ENCODE data around the gene FOXP1.

Gene FOXP1

DNA sequence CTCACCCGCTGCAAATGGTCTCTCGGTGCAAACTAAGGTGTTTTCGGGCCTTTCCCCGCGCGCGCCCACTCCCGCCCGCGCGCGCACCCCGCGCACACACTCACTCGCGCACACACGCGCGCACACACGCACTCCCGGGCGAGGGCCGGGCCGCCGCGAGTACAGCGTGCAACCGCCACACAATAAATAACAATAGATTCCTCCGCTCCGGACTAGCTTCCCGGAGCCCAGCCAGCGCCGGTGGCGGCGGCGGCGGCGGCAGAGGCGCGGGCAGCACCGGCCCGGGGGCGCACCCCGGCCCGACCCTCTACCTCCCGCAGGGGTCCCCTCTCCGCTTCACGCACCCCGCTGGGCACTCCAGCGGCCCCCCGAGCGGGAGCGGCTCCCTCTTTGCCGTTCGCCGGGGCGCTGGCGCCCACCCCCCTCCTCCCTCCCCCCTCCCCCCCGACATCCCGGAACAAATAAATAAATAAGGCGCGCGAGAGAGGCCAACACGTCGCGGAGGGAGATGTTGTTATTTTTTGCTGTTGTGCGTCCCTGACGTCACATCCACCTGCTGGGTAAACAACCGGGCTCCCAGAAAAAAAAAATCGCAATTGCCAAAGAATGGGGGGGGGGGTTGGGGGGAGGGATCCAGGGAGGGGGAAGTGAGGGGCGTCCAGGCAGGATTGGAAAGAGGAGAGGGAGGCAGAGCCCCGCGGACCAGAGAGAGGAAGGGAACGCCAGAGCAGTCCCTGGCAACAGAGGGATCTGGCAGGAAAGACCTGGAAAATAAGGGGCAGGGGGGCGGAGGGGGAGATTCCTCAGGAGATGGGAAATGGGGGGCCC, at the start of gene FOXP1:
Gene FOXP1 (minus strand): TSS at position 163 of the 828 bp plus-strand sequence. CDS start 385,347 bp downstream, outside the sequence.
- peak; percentile 87 for DNase-seq

DNA sequence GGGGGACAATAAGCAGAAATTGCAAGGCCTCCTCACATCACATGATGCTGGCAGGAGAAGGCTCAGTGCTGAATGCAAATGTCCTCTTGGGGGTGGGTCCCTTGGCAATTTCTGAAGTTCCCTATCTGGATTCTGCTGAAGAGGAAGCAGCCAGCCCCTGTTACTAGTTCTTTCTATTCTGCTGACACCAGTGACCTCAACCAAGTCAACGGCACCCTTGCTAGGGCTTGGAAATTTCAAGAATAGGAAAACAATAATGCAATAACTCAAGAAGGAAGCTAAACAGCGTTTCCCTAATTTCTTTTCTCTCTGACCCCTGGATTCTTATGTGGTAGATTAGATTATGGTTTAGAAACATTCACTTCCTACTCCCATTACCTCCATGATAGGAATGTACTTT, 46.2 kb upstream of the FOXP1 start:
- no peak for DNase-seq

DNA sequence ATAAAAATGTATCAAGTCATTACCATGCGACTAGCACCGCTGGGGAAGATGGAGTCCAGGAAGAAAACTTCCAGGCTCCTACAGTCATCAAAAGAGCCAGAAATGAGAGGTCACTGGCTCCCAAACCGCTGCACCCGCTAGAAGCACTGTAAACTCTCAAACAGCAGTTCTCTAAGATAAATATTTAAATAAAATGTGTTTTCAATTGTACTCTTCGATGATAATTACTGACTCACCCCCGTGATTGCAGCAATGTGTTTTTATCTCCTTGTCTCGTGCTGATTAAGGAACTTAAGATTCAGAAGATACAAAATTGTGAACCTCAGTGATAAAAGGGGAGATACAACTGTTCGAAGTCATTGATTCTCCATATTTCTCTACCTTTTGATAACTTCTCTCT, 45.8 kb upstream of the FOXP1 start:
- DNase-seq: no peak

DNA sequence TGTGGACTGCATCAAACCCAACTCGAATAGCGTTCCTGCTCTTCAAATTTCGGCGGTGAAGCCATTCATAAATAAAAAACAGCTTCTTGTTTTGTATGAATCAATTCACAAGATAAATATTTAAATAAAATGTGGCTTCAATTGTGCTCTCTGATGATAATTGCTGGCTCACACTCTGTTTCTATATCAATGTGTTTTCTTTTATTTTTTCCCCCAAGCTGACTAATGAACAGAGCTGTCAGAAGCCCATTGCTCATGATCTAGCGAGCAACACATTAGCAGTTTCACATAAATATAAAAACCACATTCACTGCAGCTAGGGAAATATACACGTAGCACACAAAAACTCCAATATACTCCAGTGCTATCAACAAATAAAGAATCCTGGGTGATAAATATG, 45.0 kb upstream of the FOXP1 start:
- DNase-seq: no peak

DNA sequence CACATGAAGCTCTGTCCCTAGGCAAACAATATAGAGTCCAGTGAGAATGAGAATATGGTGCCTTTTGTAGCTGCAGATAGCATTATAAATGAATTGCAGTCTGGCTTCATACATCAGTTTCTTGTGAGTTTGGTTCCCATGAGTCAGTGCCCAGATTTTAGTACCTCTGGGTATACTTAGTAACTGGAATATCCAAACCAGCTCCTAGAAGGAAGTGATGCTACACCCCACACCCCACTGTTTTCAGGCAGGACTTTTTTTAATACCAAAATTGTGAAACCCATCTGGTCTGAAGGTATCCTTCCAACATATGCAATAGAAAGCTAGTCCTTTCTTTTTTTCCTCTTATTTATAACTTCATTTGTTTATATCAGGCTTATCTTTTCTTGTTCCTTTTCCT, 42.1 kb upstream of the FOXP1 start:
- DNase-seq: no peak

DNA sequence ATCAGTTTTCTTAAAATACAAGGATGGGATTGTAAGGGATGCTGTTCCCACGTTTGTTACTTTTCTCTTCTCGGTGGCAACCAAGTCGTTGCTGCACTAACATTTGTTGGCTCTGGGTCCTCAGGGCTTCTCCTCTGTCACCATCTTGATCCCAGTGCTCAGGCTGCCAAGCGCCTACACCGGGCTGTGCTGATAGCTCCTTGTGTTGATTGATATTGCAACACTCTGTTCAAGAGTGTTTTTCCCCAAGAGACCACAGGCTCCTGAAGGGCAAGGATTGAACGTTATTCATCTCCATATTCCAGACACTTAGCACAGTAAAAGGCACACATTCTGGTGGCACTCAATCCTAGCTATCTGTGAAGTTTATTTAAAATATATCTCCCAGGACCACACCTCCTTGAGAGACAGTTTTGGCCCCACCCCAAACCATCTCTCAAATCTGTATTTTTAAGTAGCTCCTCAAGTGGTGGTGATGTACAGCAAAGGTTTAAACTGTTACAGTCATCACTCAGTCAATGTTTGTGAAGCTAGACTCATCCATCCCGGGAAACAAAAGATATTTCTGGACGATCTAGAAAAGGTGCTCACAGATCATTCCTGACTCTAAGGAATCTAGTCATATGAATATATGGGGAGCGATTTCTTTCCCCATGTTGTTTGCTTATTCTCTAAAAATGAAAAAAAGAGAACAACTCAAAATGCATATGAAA, 38.5 kb upstream of the FOXP1 start:
- no peak for DNase-seq

DNA sequence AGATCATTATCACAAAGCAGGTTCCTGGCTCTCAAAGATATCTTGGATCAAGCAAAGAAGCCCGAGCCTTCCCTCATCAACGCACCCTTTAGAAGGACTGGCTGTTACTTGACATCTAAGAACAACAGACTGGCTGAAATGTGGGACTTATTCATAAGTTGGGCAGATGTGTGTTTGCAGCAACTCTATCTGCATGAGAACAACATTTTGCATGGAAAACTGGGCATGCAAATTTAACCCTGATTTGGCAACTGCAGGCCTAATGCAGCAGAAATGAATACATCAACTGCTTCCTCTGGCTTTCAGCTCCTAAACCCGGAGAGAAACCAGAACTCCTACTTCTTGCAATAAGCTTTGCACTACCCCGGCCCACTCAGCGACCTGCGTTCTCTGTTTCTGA, 35.0 kb upstream of the FOXP1 start:
- DNase-seq: no peak

DNA sequence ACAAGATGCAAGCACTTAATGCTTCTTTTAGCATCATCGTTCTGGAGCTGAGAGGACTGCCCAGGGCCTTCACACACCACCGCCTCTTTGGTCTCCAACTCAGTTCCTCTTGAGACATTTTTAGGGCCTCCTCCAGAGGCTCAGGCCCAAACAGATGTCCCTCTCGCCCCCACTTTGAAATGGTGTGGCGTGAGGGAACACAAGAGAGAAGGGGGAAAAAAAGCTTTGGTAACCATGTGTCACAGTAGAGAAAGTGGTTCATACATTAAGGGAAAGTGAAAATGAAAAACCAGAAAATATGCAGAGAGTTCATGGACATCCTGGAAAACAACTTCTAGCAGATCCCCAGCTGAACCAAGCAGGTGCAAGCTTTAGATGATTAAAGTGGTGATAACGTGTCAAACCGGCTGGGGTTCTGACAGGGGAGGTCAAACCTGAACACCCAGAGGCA, 33.1 kb upstream of the FOXP1 start:
- no peak for DNase-seq

DNA sequence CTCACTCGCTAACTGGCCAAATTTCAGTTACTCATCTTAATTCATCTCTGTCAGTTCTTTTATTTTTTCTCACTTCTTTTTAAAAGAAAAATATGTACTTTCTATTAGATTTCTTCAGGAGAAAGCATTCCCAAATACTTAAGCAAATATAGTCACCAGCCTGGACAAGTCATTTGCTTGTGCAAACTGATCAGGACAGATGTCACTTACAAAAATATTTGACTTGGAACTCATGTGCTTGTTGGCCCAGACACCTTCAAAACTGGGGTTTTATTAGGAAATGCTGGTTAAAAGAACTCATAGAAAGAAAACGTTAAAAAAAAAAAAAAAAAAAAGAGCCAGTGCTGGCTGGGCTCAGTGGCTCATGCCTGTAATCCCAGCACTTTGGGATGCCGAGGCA, 31.3 kb upstream of the FOXP1 start:
- DNase-seq: no peak

DNA sequence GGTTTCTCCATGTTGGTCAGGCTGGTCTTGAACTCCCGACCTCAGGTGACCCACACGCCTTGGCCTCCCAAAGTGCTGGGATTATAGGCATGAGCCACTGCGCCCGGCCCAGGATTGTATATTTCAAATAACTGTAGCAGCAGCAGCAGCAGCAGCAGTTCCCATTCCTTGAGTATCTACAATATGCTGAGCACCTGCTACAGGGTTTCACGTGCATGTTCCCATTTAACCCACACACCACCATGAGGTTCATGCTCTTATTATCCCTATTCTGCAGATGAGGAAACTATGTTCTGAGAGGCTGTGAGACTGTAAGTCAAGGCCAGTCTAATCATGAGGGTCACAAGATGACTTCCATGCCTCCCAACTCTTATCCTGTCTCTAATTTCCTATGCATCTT, 30.9 kb upstream of the FOXP1 start:
- no peak for DNase-seq

DNA sequence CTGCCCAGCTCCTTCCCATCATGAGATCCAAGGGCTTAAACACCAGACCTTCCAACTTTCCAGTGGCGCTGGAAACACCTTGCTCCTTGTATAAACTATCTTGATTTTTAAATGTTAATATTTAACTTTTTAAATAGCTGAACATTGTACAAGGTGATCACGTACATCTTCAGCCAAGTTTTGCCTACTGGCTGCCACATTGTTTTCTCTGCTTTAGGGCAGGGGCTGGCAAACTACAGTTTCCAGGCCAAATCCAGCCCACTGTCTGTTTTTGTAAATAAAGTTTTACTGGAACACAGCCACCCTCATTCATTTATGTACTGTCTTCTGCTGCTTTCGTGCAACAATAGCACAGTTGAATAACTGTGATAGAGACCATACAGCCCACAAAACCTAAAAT, 27.6 kb upstream of the FOXP1 start:
- no peak for DNase-seq

DNA sequence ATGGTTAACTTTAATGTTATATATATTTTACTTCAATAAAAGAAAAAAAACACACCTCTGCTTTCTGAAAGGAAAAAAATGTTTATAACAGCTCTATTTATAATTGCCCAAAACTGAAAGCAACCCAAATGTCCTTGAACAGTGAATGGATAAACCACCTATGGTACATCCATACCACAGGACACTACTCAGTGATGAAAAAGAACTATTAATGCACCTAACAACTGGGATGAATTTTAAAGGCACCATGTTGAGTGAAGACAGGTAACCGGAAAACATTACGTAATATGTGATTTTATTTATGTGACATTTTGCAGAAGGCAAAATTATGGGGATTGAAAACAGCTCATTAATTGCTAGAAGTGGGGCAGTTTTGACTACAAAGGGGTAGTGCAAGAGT, 23.8 kb upstream of the FOXP1 start:
- DNase-seq: no peak

DNA sequence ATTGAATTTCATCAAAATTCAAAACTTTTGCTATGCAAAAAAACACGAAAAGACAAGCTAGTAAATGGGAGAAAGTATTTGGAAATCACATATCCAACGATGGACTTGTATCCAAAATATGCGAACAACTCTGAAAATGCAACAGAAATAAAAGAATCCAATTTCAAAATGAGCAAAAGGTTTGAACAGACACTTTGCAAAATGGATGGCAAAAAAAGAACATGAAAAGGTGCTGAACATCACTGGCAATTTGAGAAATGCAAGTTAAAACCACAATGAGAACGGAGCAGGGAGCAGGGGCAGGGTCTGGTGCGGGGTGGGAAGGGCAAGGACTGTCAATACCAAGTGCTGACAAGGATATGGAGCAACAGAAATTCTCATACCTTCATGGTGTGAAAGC, 23.1 kb upstream of the FOXP1 start:
- DNase-seq: no peak

DNA sequence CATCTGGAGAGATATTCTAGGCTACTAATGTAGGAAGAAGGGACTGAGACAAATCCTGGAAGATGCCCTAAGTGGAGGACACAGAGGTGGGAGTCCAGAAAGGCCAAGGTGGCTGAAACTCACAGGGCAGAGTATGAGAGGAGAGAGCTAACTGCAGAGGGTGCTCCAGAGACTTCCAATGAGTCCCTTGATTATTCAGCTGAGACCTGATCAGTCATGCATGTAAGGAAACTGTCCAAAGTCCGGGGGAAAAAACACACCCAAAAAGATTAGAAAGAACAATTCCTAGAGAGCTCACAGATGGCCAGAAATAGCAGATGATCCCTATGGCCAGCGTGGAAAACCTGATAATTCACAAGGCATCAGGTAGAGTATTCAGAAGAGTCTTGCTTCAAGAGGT, 18.7 kb upstream of the FOXP1 start:
- DNase-seq: no peak

DNA sequence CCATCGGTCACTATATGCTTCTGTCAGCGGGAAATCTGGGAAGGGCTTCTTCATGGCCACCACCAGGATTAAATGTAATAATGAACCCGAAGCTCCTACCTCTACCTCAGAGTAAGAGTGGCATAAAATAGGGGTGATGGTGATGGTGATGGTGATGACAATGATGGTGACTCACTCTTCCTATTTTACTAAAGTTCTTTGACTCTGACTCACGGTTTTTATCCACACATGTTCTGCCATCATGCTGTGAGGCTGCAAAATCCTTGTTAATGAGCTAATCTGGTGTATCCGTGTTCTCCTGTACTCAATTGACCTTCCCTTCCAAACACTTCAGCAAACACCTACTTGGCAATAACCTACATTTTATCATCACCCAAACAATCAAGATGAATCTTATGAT, 18.3 kb upstream of the FOXP1 start:
- no peak for DNase-seq

DNA sequence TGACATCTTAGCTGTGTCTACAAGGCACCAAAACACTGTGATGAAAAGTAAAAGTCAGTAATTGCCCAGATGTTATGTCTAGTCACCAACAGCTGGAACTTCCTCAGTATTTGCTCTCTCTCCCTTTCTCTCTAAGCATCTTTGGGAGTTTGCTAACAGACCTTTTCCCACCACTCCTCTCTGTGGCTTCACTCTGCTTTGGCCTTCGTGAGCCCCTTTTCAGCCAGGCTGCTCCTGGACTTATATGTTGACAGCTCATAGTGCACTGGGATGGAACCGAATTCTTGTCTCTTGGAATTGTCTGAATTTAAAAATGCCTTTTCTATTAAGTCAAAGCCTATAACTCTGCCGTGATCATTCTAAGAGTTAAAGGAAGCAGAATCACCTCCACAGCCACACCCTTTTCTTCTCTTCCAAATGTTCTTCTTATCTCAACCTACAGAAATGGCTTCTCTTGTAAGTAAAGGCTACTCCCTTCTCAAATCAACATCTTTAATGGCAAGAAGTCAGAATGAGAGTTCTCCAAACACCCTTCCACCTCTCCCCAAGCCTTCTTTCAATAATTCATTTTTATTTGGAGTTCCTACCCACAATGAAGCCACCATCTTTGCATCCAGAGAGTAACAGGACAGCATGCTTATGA, 17.2 kb upstream of the FOXP1 start:
- DNase-seq: no peak

DNA sequence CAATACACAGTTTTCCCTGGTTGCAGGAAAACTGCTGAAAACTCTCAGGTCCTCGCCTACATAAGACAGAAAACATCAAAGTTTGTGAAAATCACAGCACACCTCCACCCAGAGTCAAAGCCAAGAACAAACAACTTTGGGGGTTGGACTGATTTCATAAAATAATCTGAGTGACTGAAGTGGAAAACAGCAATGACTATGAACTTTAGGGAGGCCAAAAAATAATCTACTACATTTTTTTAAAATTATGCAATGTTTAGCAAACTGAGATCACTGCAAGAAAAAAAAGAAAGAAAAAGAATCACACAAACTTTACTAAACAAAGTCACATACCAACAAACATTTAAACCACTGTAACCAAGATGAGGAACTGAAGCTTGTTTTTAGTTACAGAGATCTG, 15.9 kb upstream of the FOXP1 start:
- no peak for DNase-seq

DNA sequence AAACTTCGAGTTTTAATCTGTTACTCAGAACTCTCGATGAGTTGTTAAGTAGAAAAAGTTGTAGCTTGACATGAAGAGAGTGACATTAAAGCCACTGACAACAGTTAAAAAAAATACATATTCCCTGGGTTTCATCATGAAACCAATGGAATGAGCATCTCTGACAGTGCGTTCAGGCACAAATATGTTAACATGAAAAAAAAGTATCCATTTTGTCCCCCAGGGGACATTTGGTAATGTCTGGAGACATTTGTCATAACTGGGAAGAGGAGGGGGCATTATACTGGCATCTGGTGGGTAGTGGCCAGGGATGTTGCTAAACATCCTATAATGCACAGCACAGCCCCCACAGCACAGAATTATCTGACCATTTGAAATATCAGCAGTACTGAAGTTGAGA, 14.8 kb upstream of the FOXP1 start:
- no peak for DNase-seq

DNA sequence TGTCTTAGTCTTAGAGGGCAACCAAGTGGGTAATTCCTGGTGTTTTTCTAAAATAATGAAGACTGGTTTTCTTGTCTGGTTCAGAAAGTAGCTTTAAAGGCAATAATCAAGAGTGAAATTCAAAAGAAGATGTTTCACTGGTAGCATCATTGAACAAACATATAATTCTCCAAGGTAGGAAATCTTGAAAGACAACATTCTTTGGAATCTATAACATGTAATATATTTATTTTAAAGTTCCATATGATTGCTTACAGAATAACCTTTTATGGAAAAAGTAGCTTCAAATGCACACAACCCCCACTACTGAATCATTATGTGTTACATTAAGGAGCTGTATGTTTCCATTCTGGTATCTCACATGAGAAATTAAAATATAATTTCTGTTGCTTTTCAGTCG, 13.8 kb upstream of the FOXP1 start:
- no peak for DNase-seq

DNA sequence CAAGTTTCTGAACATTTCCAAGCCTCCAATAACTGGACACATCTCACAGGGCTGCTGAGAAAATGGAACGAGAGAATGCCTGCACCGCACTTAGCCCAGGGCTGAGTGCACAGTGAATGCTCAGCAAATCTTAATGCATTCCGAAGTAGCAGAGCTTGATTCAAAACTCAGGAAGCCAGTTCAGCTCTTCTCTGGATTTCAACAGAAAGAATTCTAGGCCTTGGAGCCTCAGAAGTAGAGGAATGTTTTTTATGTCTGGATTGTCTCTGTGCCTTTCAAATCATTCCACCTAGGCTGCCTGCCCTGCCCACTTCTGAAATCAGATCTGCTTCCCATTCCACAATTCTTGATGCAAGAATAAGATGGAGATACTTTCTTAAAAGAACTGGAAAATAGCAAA, 9.6 kb upstream of the FOXP1 start:
- DNase-seq: no peak

DNA sequence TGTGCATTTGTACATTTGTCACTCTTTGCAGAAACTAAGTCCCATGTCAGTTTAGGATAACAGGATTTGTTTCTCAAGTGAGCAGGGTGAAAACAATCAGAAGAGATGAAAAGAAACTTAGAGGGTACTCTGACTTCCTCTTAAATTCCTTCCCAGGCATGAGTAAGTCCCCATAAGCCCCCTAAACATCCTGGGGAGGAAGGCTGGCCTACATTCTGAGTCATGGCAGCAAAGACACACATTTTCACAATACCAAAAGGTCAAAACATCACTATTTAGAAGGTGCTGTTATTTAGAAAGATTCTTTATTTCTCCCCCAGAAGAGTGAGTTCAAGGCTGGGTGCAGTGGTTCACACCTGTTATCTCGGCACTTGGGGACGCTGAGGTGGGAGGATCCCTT, 7.6 kb upstream of the FOXP1 start:
- DNase-seq: no peak

DNA sequence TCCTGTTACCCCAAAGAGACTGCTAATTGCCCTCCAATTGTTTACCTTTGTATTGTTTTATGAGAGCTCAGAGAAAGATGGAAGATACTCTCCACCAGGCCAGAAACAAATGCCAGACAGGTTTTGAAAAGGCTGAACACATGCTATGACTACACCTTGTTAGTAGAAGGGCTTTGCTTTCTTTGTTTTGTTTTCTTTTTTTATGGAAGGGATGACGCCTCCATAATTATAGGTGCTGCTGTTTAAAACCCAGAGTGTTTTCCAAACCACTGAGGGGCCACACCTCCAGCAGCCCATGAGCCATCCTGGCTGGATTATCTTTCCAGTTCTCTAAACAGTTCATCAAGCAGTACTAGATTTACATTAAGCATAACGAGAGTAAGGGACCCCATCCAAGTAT, 5.6 kb upstream of the FOXP1 start:
- no peak for DNase-seq

DNA sequence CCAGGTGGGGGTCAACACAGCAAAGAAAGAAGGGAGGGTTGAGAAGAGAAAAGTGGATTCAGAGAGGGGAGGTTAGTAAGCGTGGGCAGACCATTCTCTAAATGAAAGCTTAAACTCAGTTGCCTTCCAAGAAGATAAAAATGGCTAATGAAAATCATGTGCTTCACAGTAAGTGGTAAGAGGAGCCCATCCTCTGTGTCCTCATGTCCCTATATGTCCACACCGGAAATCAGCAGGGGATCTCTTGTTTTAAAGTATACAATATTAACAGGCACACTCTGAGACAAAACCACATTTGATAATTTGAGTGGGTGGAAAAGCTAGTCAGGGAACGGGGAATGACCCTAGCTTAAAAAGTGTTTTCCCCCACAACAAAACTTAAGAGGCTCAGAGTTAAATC, 4.4 kb upstream of the FOXP1 start:
- no peak for DNase-seq

DNA sequence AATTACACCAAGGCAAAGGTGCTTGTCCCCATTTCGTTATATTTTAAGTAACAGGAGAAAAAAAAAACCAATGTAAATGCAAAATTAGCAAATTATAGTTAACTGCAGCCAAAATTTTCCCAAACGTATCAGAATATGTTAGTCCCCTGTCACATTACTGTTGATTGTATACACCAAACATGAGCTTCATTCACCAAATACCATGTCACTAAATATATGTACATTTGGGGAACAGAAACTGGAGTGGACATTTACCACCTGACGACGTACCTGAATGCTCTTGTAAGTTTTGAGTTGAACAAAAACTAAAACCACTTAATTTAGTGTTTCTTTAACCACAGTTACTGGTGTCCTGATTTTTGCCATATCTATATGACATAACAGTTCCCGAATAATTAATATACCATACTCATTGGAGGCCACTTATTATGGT, 3.3 kb upstream of the FOXP1 start:
- no peak for DNase-seq

Measured in right forelimb (tissue), 1 donor.